ENCODE results near the gene PADI1. TPM values are rescaled to one million over a fixed set of nuclear protein-coding genes. Genes with fewer than 3 reads are reported as not detected.

PADI1 gene
- total RNA-seq, 1 experiment from 2014 or later, result 0.24 TPM

- Histone ChIP-seq H3K23ac (ENCODE audit: insufficient read length, low read depth, low read length) (no peak overlapping the region), H3K27ac (ENCODE audit: insufficient read length, low read depth, low read length) (no peak overlapping the region), H3K27me3 (ENCODE audit: insufficient read depth, low read length) (no peaks in the 10 kb centered on the region), H2AK5ac (ENCODE audit: insufficient read length, low read length) (no peak overlapping the region), H3T11ph (ENCODE audit: low read length) (no peak overlapping the region), H3K9me3 (ENCODE audit: control insufficient read depth, low read depth, low read length) (no peaks in the 10 kb centered on the region), H3K4me2 (ENCODE audit: insufficient read depth, insufficient read length, low read length) (no peak overlapping the region), H2BK20ac (ENCODE audit: low read depth, low read length, poor library complexity, severe bottlenecking) (no peak overlapping the region), H4K5ac (ENCODE audit: insufficient read length, low read depth, low read length) (no peak overlapping the region), H2AFZ (ENCODE audit: low read length) (no peak overlapping the region), H2BK15ac (ENCODE audit: low read depth, low read length) (no peak overlapping the region), H3K9ac (ENCODE audit: extremely low read depth, insufficient read length, low read length) (no peak overlapping the region), H3K18ac (ENCODE audit: insufficient read length, low read depth, low read length) (no peak overlapping the region), H3K79me2 (ENCODE audit: insufficient read depth, low read length) (no peaks in the 10 kb centered on the region), H3K79me1 (ENCODE audit: insufficient read depth, low read depth, low read length, poor library complexity, severe bottlenecking) (no peaks in the 10 kb centered on the region), H3K4ac (ENCODE audit: low read depth, low read length) (no peak overlapping the region), H3K23me2 (ENCODE audit: insufficient read length, low read depth, low read length, poor library complexity, severe bottlenecking) (no peaks in the 10 kb centered on the region), H3K14ac (ENCODE audit: insufficient read depth, low read length) (no peak overlapping the region), H2BK120ac (ENCODE audit: low read depth, low read length, poor library complexity, severe bottlenecking) (no peak overlapping the region), H3K4me1 (ENCODE audit: insufficient read depth, low read length) (no peaks in the 10 kb centered on the region; the same call in 1 of the 2 replicates), H2BK5ac (ENCODE audit: insufficient read length, low read length) (no peak overlapping the region), H4K20me1 (ENCODE audit: control insufficient read depth, insufficient read depth, insufficient read length) (no peaks in the 10 kb centered on the region), H4K8ac (replicated peaks; ENCODE audit: insufficient read length, low read depth, low read length) (no peak overlapping the region), H2BK12ac (ENCODE audit: insufficient read length, low read depth, low read length) (no peak overlapping the region), H4K91ac (ENCODE audit: insufficient read length, low read depth, low read length) (no peak overlapping the region), H3K56ac (ENCODE audit: insufficient read length, low read depth, low read length) (no peak overlapping the region)
- H3K27ac Mint-ChIP-seq, result peak overlapping the region in 1 of 3 experiments; percentile 54; a peak in 1 of 7 replicates
- no peak for TF ChIP-seq CTCF (conservative IDR thresholded peaks at IDR 0.05)
- no peaks in the 10 kb centered on the region for H3K36me3 Mint-ChIP-seq (ENCODE audit: insufficient read depth in 1 of 3, low read depth in 3 of 3)
- H3K9me3 Mint-ChIP-seq, result no peaks in the 10 kb centered on the region
- no peak overlapping the region for H3K4me3 Mint-ChIP-seq
- WGBS (ENCODE audit: extremely low coverage, insufficient read length, low lambda C conversion rate), result no CpG with 5 or more reads among the region's 9 CpGs
- DNase-seq, result no peak
- peaks cover 35 to 45% of the 10 kb centered on the region in 2 experiments for H3K4me1 Mint-ChIP-seq
- peaks cover 6% of the 10 kb centered on the region for H3K27me3 Mint-ChIP-seq (ENCODE audit: low read depth)
Observed at GRCh38 chr1:17213782-17214148, 8.8 kb downstream of the PADI1 start.

Data from H9 (cell line).